ENCODE measurements around the gene CA5A. TPM values are rescaled to one million over a fixed set of nuclear protein-coding genes. Genes with fewer than 3 reads are reported as not detected.
"Not testable (repeated sequence)": the region's sequence is repeated elsewhere in the genome, so short reads cannot be mapped to it uniquely, and the experiment has no call there.

CA5A gene
- total RNA-seq, 3 donors from 2014 or later (not counting 1 experiment from before 2014, with no cell fraction given) = not detected

DNA sequence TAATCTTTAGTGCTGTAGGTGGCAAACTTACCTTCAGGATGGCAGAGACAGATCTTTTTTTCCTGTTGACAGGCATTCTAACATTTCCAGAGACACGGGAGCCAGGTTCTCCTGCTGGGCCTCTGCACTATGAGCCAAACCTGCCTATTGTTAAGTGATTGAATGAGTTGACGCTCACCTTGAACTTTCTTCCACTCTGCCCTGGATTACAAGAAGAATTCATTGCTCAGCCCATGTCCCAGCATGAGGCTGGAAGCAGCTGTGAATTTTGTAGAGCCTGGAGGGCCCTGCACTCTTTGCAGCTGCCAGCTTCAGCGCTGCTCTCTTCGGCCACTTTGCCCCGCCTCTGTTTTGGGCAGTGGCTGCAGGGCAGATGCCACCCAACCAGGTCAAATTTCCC is 57.6 kb downstream of the CA5A start:
- Histone ChIP-seq H3K36me3 (ENCODE audit: control insufficient read depth, insufficient read depth, low read length) (no peaks in the 10 kb centered on the region), H3K27ac (ENCODE audit: low read length) (no peak overlapping the region), H3K27me3 (ENCODE audit: control insufficient read depth, insufficient read depth, low read length) (no peaks in the 10 kb centered on the region), H3K4me3 (ENCODE audit: low read length) (no peak overlapping the region), H3K4me1 (ENCODE audit: control insufficient read depth, insufficient read depth, low read length) (no peaks in the 10 kb centered on the region), H3K9me3 (ENCODE audit: control insufficient read depth, insufficient read depth, low read length) (no peaks in the 10 kb centered on the region)
- ATAC-seq (no peak), DNase-seq (no peak)
- no peaks in the 10 kb centered on the region for H3K36me3 Mint-ChIP-seq
- no peak overlapping the region for H3K4me3 Mint-ChIP-seq
- intact Hi-C loops (cut with micrococcal nuclease) = no loop called here
- H3K27ac Mint-ChIP-seq = no peak overlapping the region
- 100% methylated on average over 5 of the region's 5 CpGs for WGBS (ENCODE audit: insufficient coverage)
- peaks cover 0 to 6% of the 10 kb centered on the region in 2 donors for H3K4me1 Mint-ChIP-seq
- H3K9me3 Mint-ChIP-seq = no peaks in the 10 kb centered on the region
- TF ChIP-seq CTCF (IDR thresholded peaks at IDR 0.05) = no peak
- H3K27me3 Mint-ChIP-seq (ENCODE audit: low read depth in 2 of 2) = peaks cover 14 to 22% of the 10 kb centered on the region in 2 donors

DNA sequence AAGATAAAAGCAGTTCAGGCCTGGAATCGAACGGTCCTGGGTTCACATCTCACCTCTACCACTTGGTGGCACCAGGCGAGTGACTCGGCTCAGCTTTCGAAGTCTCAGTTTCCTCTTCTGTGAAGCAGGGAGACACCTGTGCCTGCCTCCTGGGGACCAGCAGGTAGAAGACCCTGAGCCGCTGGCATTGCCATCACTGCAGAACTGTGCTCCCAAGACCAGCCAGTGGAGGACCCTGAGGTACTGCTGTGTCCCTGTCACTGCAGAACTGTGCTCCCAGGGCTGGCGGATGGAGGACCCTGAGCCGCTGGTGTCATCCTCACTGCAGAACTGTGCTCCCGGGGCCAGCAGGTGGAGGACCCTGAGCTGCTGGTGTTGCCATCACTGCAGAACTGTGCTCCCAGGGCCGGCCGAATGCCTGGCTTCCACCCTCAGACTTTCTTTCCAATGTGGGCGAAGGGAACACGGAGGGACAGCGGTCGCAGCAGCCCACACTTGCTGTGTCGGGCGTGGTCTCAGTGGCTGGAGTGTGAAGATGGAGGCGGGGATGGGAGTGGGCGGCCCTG is 58.3 kb downstream of the CA5A start:
- TF ChIP-seq CTCF (IDR thresholded peaks at IDR 0.05) = no peak
- Histone ChIP-seq H3K27ac (ENCODE audit: low read length) (no peak overlapping the region), H3K4me1 (ENCODE audit: control insufficient read depth, insufficient read depth, low read length) (no peaks in the 10 kb centered on the region), H3K36me3 (ENCODE audit: control insufficient read depth, insufficient read depth, low read length) (no peaks in the 10 kb centered on the region), H3K27me3 (ENCODE audit: control insufficient read depth, insufficient read depth, low read length) (no peaks in the 10 kb centered on the region), H3K9me3 (ENCODE audit: control insufficient read depth, insufficient read depth, low read length) (no peaks in the 10 kb centered on the region), H3K4me3 (ENCODE audit: low read length) (no peak overlapping the region)
- peaks cover 0 to 6% of the 10 kb centered on the region in 2 donors for H3K4me1 Mint-ChIP-seq
- intact Hi-C loops (cut with micrococcal nuclease) = no loop called here
- no peaks in the 10 kb centered on the region for H3K9me3 Mint-ChIP-seq
- ATAC-seq = no peak
- H3K27ac Mint-ChIP-seq = no peak overlapping the region
- H3K27me3 Mint-ChIP-seq (ENCODE audit: low read depth in 2 of 2) = peaks cover 14 to 24% of the 10 kb centered on the region in 2 donors
- WGBS (ENCODE audit: insufficient coverage) = 81% methylated on average over 19 of the region's 19 CpGs
- H3K4me3 Mint-ChIP-seq = no peak overlapping the region
- no peaks in the 10 kb centered on the region for H3K36me3 Mint-ChIP-seq
- DNase-seq = peak in 1 of 2 donors; percentile 49

DNA sequence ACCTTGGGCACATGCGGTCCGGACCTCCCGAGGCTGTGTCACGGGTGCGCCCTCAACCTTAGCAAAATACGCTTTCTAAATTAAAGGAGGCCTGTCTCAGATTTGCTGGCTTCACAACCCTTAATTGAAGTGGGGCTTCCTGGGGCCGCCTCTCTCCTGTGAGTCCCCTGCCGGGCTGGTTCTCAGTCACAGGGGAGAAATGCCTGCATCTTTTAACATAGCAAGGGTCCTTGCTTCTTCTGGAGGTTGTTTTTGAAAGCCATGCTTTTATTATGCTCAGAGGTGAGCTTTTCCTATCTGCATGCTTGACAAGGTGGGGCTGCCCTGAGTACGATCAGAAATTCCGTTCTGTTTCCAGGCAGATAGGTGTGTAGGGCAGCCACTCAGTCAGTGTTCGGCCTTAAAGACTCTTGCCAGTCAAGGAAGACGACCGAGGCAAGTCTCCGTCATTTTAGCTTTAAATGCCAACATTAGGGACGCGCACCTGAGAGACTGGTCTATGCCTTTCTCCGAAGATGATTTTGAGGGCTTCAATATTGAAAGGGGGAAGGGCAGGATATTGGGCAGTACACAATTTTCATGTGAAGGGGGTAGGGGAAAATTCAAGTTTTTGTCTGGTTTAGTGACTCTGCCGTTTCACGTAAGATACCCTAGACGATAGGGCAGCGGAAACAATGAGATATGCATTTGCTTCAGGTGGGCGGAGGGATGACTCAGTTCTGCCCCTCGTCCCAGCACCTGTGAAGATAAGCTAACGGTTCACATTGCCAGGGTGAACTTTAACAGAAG is 61.5 kb downstream of the CA5A start:
- no peaks in the 10 kb centered on the region for H3K36me3 ChIP-seq (ENCODE audit: control insufficient read depth, insufficient read depth, low read length)
- Mint-ChIP-seq H3K27me3 (ENCODE audit: low read depth in 2 of 2) (peaks cover 2 to 15% of the 10 kb centered on the region in 2 donors), H3K36me3 (no peaks in the 10 kb centered on the region), H3K4me1 (peaks cover 0 to 8% of the 10 kb centered on the region in 2 donors), H3K9me3 (no peaks in the 10 kb centered on the region), H3K4me3 (no peak overlapping the region), H3K27ac (no peak overlapping the region)
- no peak for ATAC-seq
- peaks cover 5% of the 10 kb centered on the region for H3K4me1 ChIP-seq (ENCODE audit: control insufficient read depth, insufficient read depth, low read length)
- H3K4me3 ChIP-seq (ENCODE audit: low read length) = no peak overlapping the region
- intact Hi-C loops (cut with micrococcal nuclease) = loop anchor here (5.0 kb wide), 1 partner anchor 32 kb away; no protein-coding TSS in a partner anchor
- no peaks in the 10 kb centered on the region for H3K27me3 ChIP-seq (ENCODE audit: control insufficient read depth, insufficient read depth, low read length)
- H3K9me3 ChIP-seq (ENCODE audit: control insufficient read depth, insufficient read depth, low read length) = no peaks in the 10 kb centered on the region
- 66% methylated on average over 24 of the region's 24 CpGs for WGBS (ENCODE audit: insufficient coverage)
- no peak for TF ChIP-seq CTCF (IDR thresholded peaks at IDR 0.05)
- H3K27ac ChIP-seq (ENCODE audit: low read length) = no peak overlapping the region
- DNase-seq = peak in 1 of 2 donors; percentile 54

DNA sequence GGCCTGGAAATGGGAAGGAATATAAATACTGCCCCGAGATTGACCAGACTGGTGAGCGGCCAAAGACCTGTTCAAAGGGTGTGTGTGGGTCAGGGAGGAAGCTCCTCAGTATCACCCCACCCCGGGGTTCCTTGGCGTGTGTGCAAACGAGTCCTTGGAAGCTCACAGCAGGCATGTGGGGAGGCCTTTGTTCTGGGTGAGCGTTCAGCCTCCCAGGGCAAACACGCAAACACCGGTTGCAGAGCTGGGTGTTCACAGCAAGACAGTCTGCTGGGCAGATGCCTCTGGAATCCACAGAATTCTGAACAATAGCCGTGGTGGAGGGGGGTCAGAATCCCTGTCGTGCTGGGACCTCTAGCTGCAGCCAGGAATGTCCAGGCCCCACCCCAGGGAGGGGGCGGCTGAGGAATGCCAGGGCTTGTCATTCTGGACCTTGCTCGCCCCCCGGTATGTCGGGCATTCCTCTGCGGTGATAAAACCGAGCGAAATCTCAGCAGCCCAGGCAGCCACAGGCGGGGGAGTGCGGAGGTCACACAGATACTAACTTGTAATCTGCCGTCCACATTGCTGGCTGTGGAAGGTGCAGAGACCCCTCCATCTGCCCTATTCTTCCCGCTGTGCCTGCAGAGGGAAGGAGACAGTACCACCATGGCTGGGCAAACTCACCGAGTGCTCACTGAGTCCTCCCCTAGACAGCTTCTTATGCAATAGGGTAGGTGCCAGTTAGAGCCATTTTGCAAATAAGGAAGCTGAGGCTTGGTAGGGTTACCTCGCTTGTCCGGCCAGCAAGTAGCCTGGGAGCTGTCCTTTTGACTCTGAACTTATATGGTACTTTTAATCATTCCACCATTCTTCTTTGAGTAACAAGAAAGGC is 65.7 kb downstream of the CA5A start:
- not testable (repeated sequence) for H3K36me3 Mint-ChIP-seq; H3K27me3 ChIP-seq (ENCODE audit: control insufficient read depth, insufficient read depth, low read length); H3K4me3 Mint-ChIP-seq; H3K36me3 ChIP-seq (ENCODE audit: control insufficient read depth, insufficient read depth, low read length); H3K27ac ChIP-seq (ENCODE audit: low read length); H3K9me3 Mint-ChIP-seq; H3K4me3 ChIP-seq (ENCODE audit: low read length); H3K9me3 ChIP-seq (ENCODE audit: control insufficient read depth, insufficient read depth, low read length); ATAC-seq
- intact Hi-C loops (cut with micrococcal nuclease) = loop anchor here (1.0 to 5.0 kb wide), 3 partner anchors 20 to 91 kb away; no protein-coding TSS in a partner anchor
- DNase-seq = peak in 1 of 2 donors; percentile 21
- peaks cover 37% of the 10 kb centered on the region for H3K4me1 ChIP-seq (ENCODE audit: control insufficient read depth, insufficient read depth, low read length)
- peak overlapping the region; percentile 29 for H3K27ac Mint-ChIP-seq
- whole genome bisulfite sequencing (ENCODE audit: insufficient coverage) = 92% methylated on average over 21 of the region's 24 CpGs
- peaks cover 7 to 20% of the 10 kb centered on the region in 2 donors for H3K27me3 Mint-ChIP-seq (ENCODE audit: low read depth in 2 of 2)
- peaks cover 9 to 17% of the 10 kb centered on the region in 2 donors for H3K4me1 Mint-ChIP-seq

- not testable (repeated sequence) for H3K9me3 ChIP-seq (ENCODE audit: control insufficient read depth, insufficient read depth, low read length); H3K4me3 Mint-ChIP-seq; H3K9me3 Mint-ChIP-seq; H3K27ac ChIP-seq (ENCODE audit: low read length); ATAC-seq; H3K36me3 Mint-ChIP-seq; H3K27me3 ChIP-seq (ENCODE audit: control insufficient read depth, insufficient read depth, low read length); H3K36me3 ChIP-seq (ENCODE audit: control insufficient read depth, insufficient read depth, low read length); DNase-seq; H3K4me3 ChIP-seq (ENCODE audit: low read length)
- Mint-ChIP-seq H3K27me3 (ENCODE audit: low read depth in 2 of 2) (peaks cover 7 to 16% of the 10 kb centered on the region in 2 donors), H3K27ac (peak overlapping the region; percentile 29), H3K4me1 (peaks cover 9 to 17% of the 10 kb centered on the region in 2 donors)
- peaks cover 42% of the 10 kb centered on the region for H3K4me1 ChIP-seq (ENCODE audit: control insufficient read depth, insufficient read depth, low read length)
- intact Hi-C loops (cut with micrococcal nuclease) = loop anchor here (5.0 kb wide), 1 partner anchor 37 kb away; no protein-coding TSS in a partner anchor
- WGBS (ENCODE audit: insufficient coverage) = 88% methylated on average over 18 of the region's 18 CpGs
These were observed 66.4 kb downstream of the CA5A start for GRCh38 chr16:87869879-87870417.
